GM18517 (cell line): ENCODE data around the gene SRSF1.

Experiments
- ATAC-seq: cut with Tn5 transposase; IDR thresholded peaks from one replicate; pipeline ENCODE4 v1.9.1; 2021; ENCODE audit warnings: mild to moderate bottlenecking, moderate library complexity; ENCODE audit not compliant: unreplicated experiment

The SRSF1 gene

GRCh38 chr17:58019521-58019920 is 12.5 kb upstream of the SRSF1 start:
- no peak for ATAC-seq

GRCh38 chr17:58019039-58019438 is 12.0 kb upstream of the SRSF1 start:
- no peak for ATAC-seq

GRCh38 chr17:58010067-58010799 is 3.2 kb upstream of the SRSF1 start:
- ATAC-seq = no peak

GRCh38 chr17:58007781-58008706 is 998 bp upstream of the SRSF1 start:
- ATAC-seq = peak; percentile 38

- ATAC-seq = peak; percentile 4
These were observed 504 bp downstream of the SRSF1 start for GRCh38 chr17:58006560-58006923.

- ATAC-seq = no peak
These were observed 1.1 kb downstream of the SRSF1 start for GRCh38 chr17:58005728-58006559.

GRCh38 chr17:58005031-58005727 is 1.9 kb downstream of the SRSF1 start:
- ATAC-seq = no peak

- no peak for ATAC-seq
These were observed 3.0 kb downstream of the SRSF1 start for GRCh38 chr17:58004060-58004459.

- ATAC-seq = no peak
These were observed 4.1 kb downstream of the SRSF1 start for GRCh38 chr17:58002973-58003372.

- ATAC-seq = no peak
These were observed 4.7 kb downstream of the SRSF1 start for GRCh38 chr17:58002154-58002948.

- ATAC-seq = no peak
These were observed 5.5 kb downstream of the SRSF1 start for GRCh38 chr17:58001461-58002124.

- ATAC-seq = no peak
These were observed 7.5 kb downstream of the SRSF1 start for GRCh38 chr17:57999496-58000017.

GRCh38 chr17:57999010-57999495 is 8.0 kb downstream of the SRSF1 start:
- no peak for ATAC-seq

- ATAC-seq = no peak
These were observed 9.8 kb downstream of the SRSF1 start for GRCh38 chr17:57997085-57997809.

- ATAC-seq = peak; percentile 61
These were observed 11.7 kb downstream of the SRSF1 start for GRCh38 chr17:57995076-57995956.

- no peak for ATAC-seq
These were observed 12.6 kb downstream of the SRSF1 start for GRCh38 chr17:57994436-57994835.
